H1 (cell line): ENCODE measurements around the gene NR3C1. TPM values are rescaled to one million over a fixed set of nuclear protein-coding genes. Genes with fewer than 3 reads are reported as not detected.

Experiments
- CTCF ChIA-PET: fragments of 300-600 bp; sonication (Branson Sonifier 250); formaldehyde crosslinking; loops from one replicate; lab custom pipeline; 2021; ENCODE audit not compliant: partially characterized antibody; lab: Charles Lee
- POLR2A ChIA-PET: fragments of 300-600 bp; sonication (Branson Sonifier 250); formaldehyde crosslinking; loops from one replicate; lab custom pipeline; 2021; ENCODE audit warnings: inconsistent platforms; ENCODE audit not compliant: partially characterized antibody; lab: Charles Lee
- DNase-seq, 2 experiments: peaks; one replicate each; pipeline versions ENCODE4 v3.0.0 to v3.0.0-alpha.2; 2010 to 2022; ENCODE audit warnings: low spot score in 2 of 2, low read depth in 1 of 2, mixed read lengths in 1 of 2
- FAIRE-seq: peaks from 2 replicates; lab custom pipeline; 2011; peaks lifted over from hg19 to GRCh38; lab: Jason Lieb, UNC
- H2AFZ ChIP-seq: 2 replicates; pipeline ENCODE4 v1.8.1; 2012; ENCODE audit warnings: low read length, inconsistent platforms
- H2AK5ac ChIP-seq: 2 replicates; pipeline ENCODE4 v1.6.1; 2013; ENCODE audit warnings: low read depth, low read length
- H2BK120ac ChIP-seq: replicated peaks from 2 replicates; pipeline ENCODE3; 2013; ENCODE audit warnings: low read depth, low read length, inconsistent platforms
- H2BK12ac ChIP-seq: 2 replicates; pipeline ENCODE4 v1.6.1; 2013; ENCODE audit warnings: low read depth, low read length
- H2BK15ac ChIP-seq: 2 replicates; pipeline ENCODE4 v1.6.1; 2013; ENCODE audit warnings: low read length
- H2BK20ac ChIP-seq: 2 replicates; pipeline ENCODE4 v1.6.1; 2013; ENCODE audit warnings: low read length
- H2BK5ac ChIP-seq: 2 replicates; pipeline ENCODE4 v1.6.1; 2013; ENCODE audit warnings: low read depth, low read length
- H3K14ac ChIP-seq: 2 replicates; pipeline ENCODE4 v1.6.1; 2013; ENCODE audit warnings: inconsistent platforms; ENCODE audit not compliant: insufficient read length
- H3K18ac ChIP-seq: 2 replicates; pipeline ENCODE4 v1.6.1; 2013; ENCODE audit warnings: low read length; ENCODE audit errors: extremely low read depth
- H3K23ac ChIP-seq: 2 replicates; pipeline ENCODE4 v1.6.1; 2013; ENCODE audit warnings: inconsistent platforms; ENCODE audit not compliant: insufficient read length
- H3K23me2 ChIP-seq: 2 replicates; pipeline ENCODE4 v1.6.1; 2013; ENCODE audit warnings: low read depth, low read length
- H3K27ac ChIP-seq: 2 replicates; pipeline ENCODE4 v1.6.1; 2011; ENCODE audit warnings: low read depth, low read length, inconsistent platforms
- H3K27me3 ChIP-seq, 4 experiments: replicated peaks in 1 of 4; 1 replicate in 1 of 4; 2 replicates in 3 of 4; pipeline versions ENCODE4 v1.6.1 to v1.8.1; 2011 to 2013; ENCODE audit warnings: low read length in 3 of 4, mild to moderate bottlenecking in 3 of 4, inconsistent platforms in 2 of 4, mixed read lengths in 2 of 4, moderate library complexity in 1 of 4; ENCODE audit not compliant: control insufficient read depth in 3 of 4, insufficient read depth in 3 of 4; ENCODE audit errors: extremely low read depth in 1 of 4
- H3K36me3 ChIP-seq, 4 experiments: 2 replicates each; pipeline versions ENCODE4 v1.6.1 to v1.8.1; 2011 to 2013; ENCODE audit warnings: mild to moderate bottlenecking in 4 of 4, low read length in 3 of 4, moderate library complexity in 2 of 4, control low read depth in 1 of 4, inconsistent platforms in 1 of 4; ENCODE audit not compliant: insufficient read depth in 4 of 4, control insufficient read depth in 2 of 4
- H3K4ac ChIP-seq: replicated peaks from 2 replicates; pipeline ENCODE3; 2013; ENCODE audit warnings: low read length, low read depth, mixed read lengths, inconsistent platforms; ENCODE audit not compliant: insufficient read length
- H3K4me1 ChIP-seq, 4 experiments: replicated peaks in 1 of 4; 1 replicate in 1 of 4; 2 replicates in 3 of 4; pipeline versions ENCODE4 v1.6.1 to v1.8.1; 2011 to 2013; ENCODE audit warnings: low read length in 3 of 4, inconsistent platforms in 2 of 4, mixed read lengths in 1 of 4; ENCODE audit not compliant: insufficient read depth in 4 of 4, control insufficient read depth in 3 of 4
- H3K4me2 ChIP-seq, 2 experiments: 2 replicates each; pipeline versions ENCODE4 v1.6.1 to v1.8.1; 2011 to 2013; ENCODE audit warnings: low read depth in 2 of 2, low read length in 2 of 2, control low read depth in 1 of 2, inconsistent platforms in 1 of 2, mild to moderate bottlenecking in 1 of 2; ENCODE audit not compliant: insufficient read depth in 1 of 2
- H3K4me3 ChIP-seq, 4 experiments: fragments of 200-600, 300-600 bp in 1 of 4; sonication (generic), shearing (Covaris generic), sonication (Bioruptor Twin) in 1 of 4; 2 replicates each; pipeline versions ENCODE4 v1.5.1 to v1.8.1; 2011 to 2016; ENCODE audit warnings: low read length in 4 of 4, low read depth in 3 of 4, control low read depth in 2 of 4, inconsistent platforms in 2 of 4, mild to moderate bottlenecking in 2 of 4, mixed read lengths in 1 of 4, moderate library complexity in 1 of 4; ENCODE audit not compliant: insufficient read depth in 2 of 4; ENCODE audit errors: extremely low read depth in 1 of 4
- H3K56ac ChIP-seq: replicated peaks from 2 replicates; pipeline ENCODE3; 2013; ENCODE audit warnings: low read depth, mild to moderate bottlenecking, mixed read lengths, low read length, inconsistent platforms; ENCODE audit not compliant: insufficient read length
- H3K79me1 ChIP-seq: 2 replicates; pipeline ENCODE4 v1.6.1; 2013; ENCODE audit warnings: low read depth, low read length, control low read depth
- H3K79me2 ChIP-seq, 2 experiments: 2 replicates each; pipeline versions ENCODE4 v1.6.1 to v1.8.1; 2012 to 2013; ENCODE audit warnings: low read length in 2 of 2, mild to moderate bottlenecking in 2 of 2, inconsistent platforms in 1 of 2; ENCODE audit not compliant: insufficient read depth in 2 of 2, control insufficient read depth in 1 of 2
- H3K9ac ChIP-seq, 4 experiments: replicated peaks in 1 of 4; 1 replicate in 1 of 4; 2 replicates in 3 of 4; pipeline versions ENCODE4 v1.6.1 to v1.8.1; 2011 to 2013; ENCODE audit warnings: low read depth in 3 of 4, low read length in 3 of 4, control low read depth in 2 of 4, mild to moderate bottlenecking in 2 of 4, moderate library complexity in 2 of 4, inconsistent platforms in 1 of 4; ENCODE audit errors: extremely low read depth in 1 of 4
- H3K9me3 ChIP-seq, 2 experiments: 2 replicates each; pipeline versions ENCODE4 v1.6.1 to v1.8.1; 2012 to 2013; ENCODE audit warnings: mild to moderate bottlenecking in 2 of 2, moderate library complexity in 2 of 2, control low read depth in 1 of 2, inconsistent platforms in 1 of 2, low read depth in 1 of 2, low read length in 1 of 2, mixed read lengths in 1 of 2; ENCODE audit not compliant: insufficient read depth in 2 of 2
- H4K20me1 ChIP-seq, 2 experiments: replicated peaks in 1 of 2; 2 replicates each; pipeline versions ENCODE3 to v1.8.1; 2011 to 2013; ENCODE audit warnings: inconsistent platforms in 2 of 2, low read length in 2 of 2, mild to moderate bottlenecking in 1 of 2; ENCODE audit not compliant: insufficient read depth in 2 of 2, control insufficient read depth in 1 of 2
- H4K5ac ChIP-seq: 2 replicates; pipeline ENCODE4 v1.6.1; 2013; ENCODE audit warnings: low read length, low read depth, mixed read lengths, inconsistent platforms; ENCODE audit not compliant: insufficient read length
- H4K8ac ChIP-seq: 2 replicates; pipeline ENCODE4 v1.8.0; 2013; ENCODE audit warnings: mild to moderate bottlenecking, moderate library complexity, low read length, inconsistent platforms; ENCODE audit not compliant: insufficient read depth; ENCODE audit errors: extremely low read depth
- H4K91ac ChIP-seq: replicated peaks from 2 replicates; pipeline ENCODE3; 2013; ENCODE audit warnings: low read length, mixed read lengths, inconsistent platforms; ENCODE audit not compliant: insufficient read length
- BACH1 ChIP-seq: IDR thresholded peaks from 2 replicates; pipeline ENCODE4 v1.6.1; 2012; ENCODE audit warnings: low read length, improper control_type of control experiment
- CEBPB ChIP-seq: IDR thresholded peaks from 2 replicates; pipeline ENCODE4 v1.6.1; 2012; ENCODE audit warnings: low read depth, low read length
- CREB1 ChIP-seq: IDR thresholded peaks from 2 replicates; pipeline ENCODE4 v1.6.1; 2012; ENCODE audit warnings: inconsistent platforms
- EP300 ChIP-seq, 2 experiments: IDR thresholded peaks; 1 replicate in 1 of 2; 2 replicates in 1 of 2; pipeline ENCODE4 v1.6.1; 2011 to 2012; ENCODE audit warnings: low read depth in 2 of 2, low read length in 2 of 2, mild to moderate bottlenecking in 2 of 2, borderline replicate concordance in 1 of 2, inconsistent platforms in 1 of 2, moderate library complexity in 1 of 2
- JUN ChIP-seq: IDR thresholded peaks from 2 replicates; pipeline ENCODE4 v1.6.1; 2011; ENCODE audit warnings: low read depth, mild to moderate bottlenecking, improper control_type of control experiment, low read length
- PHF8 ChIP-seq: fragments of 200-600 bp; sonication (generic); conservative IDR thresholded peaks from 2 replicates; pipeline ENCODE4 v1.7.1; 2012; ENCODE audit warnings: low read depth, mild to moderate bottlenecking, inconsistent platforms, low read length, moderate library complexity
- RBBP5 ChIP-seq: IDR thresholded peaks from 2 replicates; pipeline ENCODE4 v1.7.1; 2012; ENCODE audit warnings: low read depth, mild to moderate bottlenecking, inconsistent platforms, low read length, moderate library complexity, borderline replicate concordance
- USF2 ChIP-seq: IDR thresholded peaks from 2 replicates; pipeline ENCODE4 v1.6.1; 2011; ENCODE audit warnings: low read length, improper control_type of control experiment
- WGBS, 2 experiments: shearing (Covaris generic) in 1 of 2; methylation state at CpG; one replicate each; pipeline versions ENCODE4 v1.1.6 to v1.1.7; 2013 to 2015; ENCODE audit warnings: low lambda C conversion rate in 2 of 2, mixed read lengths in 2 of 2, inconsistent platforms in 1 of 2, low coverage in 1 of 2, missing lambda C conversion rate in 1 of 2; ENCODE audit not compliant: insufficient replicate concordance in 2 of 2, insufficient coverage in 1 of 2, insufficient read length in 1 of 2; ENCODE audit errors: extremely low coverage in 1 of 2, missing lambda C conversion rate in 1 of 2; 5-methylcytosine and 5-hydroxymethylcytosine counted together
- polyA plus RNA-seq, 7 experiments: library from polyadenylated mRNA; depleted of rRNA in 3 of 7; stranded (reverse) in 5 of 7; unstranded in 2 of 7; fragments of >200 nt in 5 of 7; fragments of 200-250 nt in 2 of 7; gene quantifications; 1 replicate in 5 of 7; 2 replicates in 1 of 7; 4 replicates in 1 of 7; pipeline versions ENCODE4 v1.2.1 to v1.2.3, GENCODE V29; 2011 to 2013; ENCODE audit warnings: missing spikeins in 2 of 7, mixed read lengths in 2 of 7
- total RNA-seq: library from RNA; stranded (reverse); fragmentation: NEBNext Ultra II Directional; extraction: Animal tissue kit (Norgen Biotek cat#: 25700); gene quantifications from 2 replicates; pipeline ENCODE4 v1.2.1, GENCODE V29; 2021

Gene NR3C1
- total and polyA plus RNA-seq, 2 of the 8 experiments (the other 6 are each of a cell fraction or from before 2014, with no cell fraction given) = 1.7 to 5.4 TPM

GRCh38 chr5:143319437-143320227 lies 83.9 kb downstream of the NR3C1 start:
- Histone ChIP-seq H2AFZ (no peak overlapping the region), H3K18ac (no peak overlapping the region), H2BK15ac (no peak overlapping the region), H2AK5ac (no peak overlapping the region), H3K79me1 (no peaks in the 10 kb centered on the region), H3K27ac (no peak overlapping the region), H3K79me2 (no peaks in the 10 kb centered on the region), H4K8ac (no peak overlapping the region), H4K5ac (no peak overlapping the region), H3K4ac (no peak overlapping the region), H3K56ac (no peak overlapping the region), H3K23ac (no peak overlapping the region), H2BK120ac (no peak overlapping the region), H3K36me3 (no peaks in the 10 kb centered on the region), H3K9ac (no peak overlapping the region), H3K14ac (no peak overlapping the region), H3K23me2 (no peaks in the 10 kb centered on the region; the same call in 1 of the 2 replicates), H3K4me1 (0 out of 7 replicates have a peak, but pooled peaks cover 0 to 4% (median 0%) of the 10 kb centered on the region in 4 experiments), H3K4me2 (no peak overlapping the region), H2BK5ac (no peak overlapping the region), H2BK12ac (no peak overlapping the region), H3K4me3 (no peak overlapping the region), H4K20me1 (no peaks in the 10 kb centered on the region), H4K91ac (no peak overlapping the region), H3K27me3 (no peaks in the 10 kb centered on the region), H3K9me3 (0 out of 4 replicates have a peak, but pooled peaks cover 0 to 4% of the 10 kb centered on the region in 2 experiments), H2BK20ac (no peak overlapping the region)
- no peak for DNase-seq
- FAIRE-seq = no peak
- no peak for TF ChIP-seq RBBP5
- TF ChIP-seq EP300 (IDR thresholded peaks at IDR 0.05; ENCODE audit: borderline replicate concordance in 1 of 2, low read depth in 2 of 2, low read length in 2 of 2) = no peak
- TF ChIP-seq CREB1 = no peak
- no peak for TF ChIP-seq PHF8
- TF ChIP-seq JUN = no peak
- TF ChIP-seq BACH1 = no peak
- no peak for TF ChIP-seq USF2
- no peak for TF ChIP-seq CEBPB
- ChIA-PET POLR2A (no interaction called here), CTCF (interaction anchor here (0.6 to 0.8 kb wide), 3 partner anchors 28 to 765 kb away, joined by 3 read pairs; no protein-coding TSS in a partner anchor)
- 81% methylated on average over 5 of the region's 5 CpGs; no CpG with 5 or more reads in 1 of the 2 experiments for WGBS, 2 experiments
